Stimulated activated CD4-positive, alpha-beta T cell treated with anti-CD3 and anti-CD28 coated beads, Interleukin-12 subunit alpha, Interleukin-12 subunit beta, amount 100 ng/mL, for 24 hours (primary cell): ENCODE results near the gene TBCE.
"Not testable (repeated sequence)": the region's sequence is repeated elsewhere in the genome, so short reads cannot be mapped to it uniquely, and the experiment has no call there.

Experiments
- DNase-seq, 2 experiments: peaks; one replicate each; pipeline ENCODE4 v3.0.0-alpha.2; 2020; ENCODE audit warnings: low read depth in 2 of 2

Gene TBCE

GRCh38 chr1:235450886-235451483 lies 83.8 kb downstream of the TBCE start:
- DNase-seq = no peak

GRCh38 chr1:235454021-235454420 lies 86.8 kb downstream of the TBCE start:
- no peak for DNase-seq

GRCh38 chr1:235455097-235455496 lies 87.9 kb downstream of the TBCE start:
- no peak for DNase-seq

GRCh38 chr1:235455823-235456222 lies 88.6 kb downstream of the TBCE start:
- DNase-seq = no peak

GRCh38 chr1:235457856-235458255 lies 90.6 kb downstream of the TBCE start:
- not testable (repeated sequence) for DNase-seq

GRCh38 chr1:235460770-235461169 lies 93.5 kb downstream of the TBCE start:
- no peak for DNase-seq

- DNase-seq = no peak
These were observed 94.7 kb downstream of the TBCE start for GRCh38 chr1:235461954-235462353.

- DNase-seq = not testable (repeated sequence)
These were observed 95.6 kb downstream of the TBCE start for GRCh38 chr1:235462832-235463231.

- no peak for DNase-seq
These were observed 97.8 kb downstream of the TBCE start for GRCh38 chr1:235465066-235465465.

- DNase-seq = no peak
These were observed 100.8 kb downstream of the TBCE start for GRCh38 chr1:235468004-235468403.

- no peak for DNase-seq
These were observed 101.7 kb downstream of the TBCE start for GRCh38 chr1:235468970-235469369.

GRCh38 chr1:235469897-235470296 lies 102.7 kb downstream of the TBCE start:
- not testable (repeated sequence) for DNase-seq

- no peak for DNase-seq
These were observed 103.7 kb downstream of the TBCE start for GRCh38 chr1:235470741-235471439.

- DNase-seq = no peak
These were observed 106.6 kb downstream of the TBCE start for GRCh38 chr1:235473806-235474205.

GRCh38 chr1:235483090-235483489 lies 115.9 kb downstream of the TBCE start:
- DNase-seq = no peak

GRCh38 chr1:235485558-235485957 lies 118.3 kb downstream of the TBCE start:
- no peak for DNase-seq

- DNase-seq = no peak
These were observed 119.1 kb downstream of the TBCE start for GRCh38 chr1:235486321-235486720.

- no peak for DNase-seq
These were observed 124.4 kb downstream of the TBCE start for GRCh38 chr1:235491644-235492043.

GRCh38 chr1:235494531-235494930 lies 127.3 kb downstream of the TBCE start:
- no peak for DNase-seq

- DNase-seq = no peak
These were observed 127.8 kb downstream of the TBCE start for GRCh38 chr1:235495030-235495429.

- no peak for DNase-seq
These were observed 128.3 kb downstream of the TBCE start for GRCh38 chr1:235495551-235495950.

- DNase-seq = no peak
These were observed 133.8 kb downstream of the TBCE start for GRCh38 chr1:235500971-235501540.
